ENCODE results near the gene VDAC1.
"Not testable (repeated sequence)": the region's sequence is repeated elsewhere in the genome, so short reads cannot be mapped to it uniquely, and the experiment has no call there.

VDAC1 gene, protein sequence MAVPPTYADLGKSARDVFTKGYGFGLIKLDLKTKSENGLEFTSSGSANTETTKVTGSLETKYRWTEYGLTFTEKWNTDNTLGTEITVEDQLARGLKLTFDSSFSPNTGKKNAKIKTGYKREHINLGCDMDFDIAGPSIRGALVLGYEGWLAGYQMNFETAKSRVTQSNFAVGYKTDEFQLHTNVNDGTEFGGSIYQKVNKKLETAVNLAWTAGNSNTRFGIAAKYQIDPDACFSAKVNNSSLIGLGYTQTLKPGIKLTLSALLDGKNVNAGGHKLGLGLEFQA

DNA sequence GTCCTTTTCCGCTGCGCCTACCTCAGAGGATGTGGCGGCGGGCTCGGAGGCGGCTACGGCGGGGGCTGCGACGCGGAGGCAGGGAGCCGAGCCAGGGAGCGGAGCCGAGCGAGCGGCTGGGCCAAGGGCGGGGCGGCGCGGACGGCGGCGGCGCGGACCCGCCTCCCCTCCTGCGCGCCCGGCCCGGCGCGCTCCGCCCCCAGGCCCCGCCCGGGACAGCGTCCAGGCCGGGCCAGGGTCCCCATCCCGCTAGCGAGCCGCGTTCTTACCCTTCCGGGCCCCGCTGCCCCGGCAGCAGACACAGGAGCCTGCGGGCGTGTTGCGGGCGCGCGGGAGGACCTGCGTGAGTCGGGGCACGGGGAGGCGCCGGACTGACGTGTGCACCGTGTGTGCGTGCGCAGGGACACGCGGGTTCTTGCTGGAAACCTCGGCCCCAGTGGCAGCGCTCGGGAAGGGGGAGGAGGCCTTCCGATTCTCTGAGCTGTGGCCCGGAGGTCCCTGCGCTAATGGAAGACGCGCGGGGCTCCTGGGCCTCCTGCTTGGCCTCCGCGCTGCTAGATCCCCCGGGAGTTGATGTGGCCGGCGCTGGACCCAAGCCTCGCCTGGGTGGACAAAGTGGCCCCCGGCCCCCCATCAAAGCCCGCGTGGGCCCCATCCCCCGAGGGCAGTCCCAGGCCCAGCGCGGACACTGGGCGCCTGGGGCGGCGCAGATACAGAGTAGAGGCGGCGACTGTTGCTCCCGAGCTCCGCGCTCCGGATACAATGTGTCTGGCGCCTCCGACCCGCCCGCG is at the start of gene VDAC1:
Gene VDAC1 (minus strand): TSS at position 350 of the 791 bp plus-strand sequence. CDS start 11,963 bp downstream, outside the sequence.
- DNase-seq = peak; percentile 85

DNA sequence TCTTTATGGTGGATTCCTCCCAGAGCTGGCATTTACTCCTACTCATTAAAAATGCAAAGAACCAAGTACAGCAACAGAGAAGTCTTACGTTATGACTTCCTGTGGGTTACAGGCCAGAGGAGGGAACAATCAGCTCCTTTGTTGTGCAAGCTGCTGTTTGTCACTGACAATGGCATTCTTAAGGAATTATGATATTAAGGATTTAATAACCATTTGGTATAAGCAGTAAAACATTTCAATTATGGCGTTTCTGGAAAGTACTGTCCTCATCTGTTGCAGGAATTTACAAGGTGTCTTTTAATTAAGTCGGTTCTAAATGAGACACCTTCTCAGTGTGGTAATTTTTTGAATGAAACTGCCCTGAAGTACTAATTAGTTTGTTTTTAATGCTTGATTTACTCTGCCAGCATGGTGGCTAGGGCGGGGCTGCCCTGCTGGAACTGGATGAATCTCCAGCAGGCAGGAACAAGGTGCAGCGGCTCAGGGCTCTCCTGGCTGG is 49.1 kb upstream of the VDAC1 start:
- no peak for DNase-seq

DNA sequence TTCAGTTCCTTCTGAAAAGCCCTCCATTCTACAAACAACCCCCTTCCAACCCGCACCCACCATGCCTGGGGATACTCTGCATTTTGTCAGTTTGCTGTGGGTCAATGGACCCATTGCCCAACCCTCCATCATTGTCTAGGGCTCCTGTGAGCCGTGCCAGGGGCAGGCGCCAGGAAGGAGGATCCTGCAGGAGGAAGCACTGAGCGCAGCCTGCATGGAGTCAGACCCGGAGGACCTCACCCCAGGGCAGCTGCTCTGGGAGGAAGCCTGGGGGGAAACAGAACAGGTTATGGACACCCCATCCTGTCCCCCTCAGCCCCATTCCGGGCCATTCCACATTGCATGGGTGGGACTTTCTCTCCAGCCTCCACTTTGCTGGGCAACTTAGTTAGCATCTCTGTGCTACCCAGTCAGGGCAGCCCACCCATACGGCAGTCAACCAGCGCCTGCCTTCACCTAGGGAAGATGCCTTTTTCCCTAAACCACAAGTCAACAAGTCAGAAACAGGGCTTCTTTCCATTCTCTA is 48.6 kb upstream of the VDAC1 start:
- DNase-seq = no peak

DNA sequence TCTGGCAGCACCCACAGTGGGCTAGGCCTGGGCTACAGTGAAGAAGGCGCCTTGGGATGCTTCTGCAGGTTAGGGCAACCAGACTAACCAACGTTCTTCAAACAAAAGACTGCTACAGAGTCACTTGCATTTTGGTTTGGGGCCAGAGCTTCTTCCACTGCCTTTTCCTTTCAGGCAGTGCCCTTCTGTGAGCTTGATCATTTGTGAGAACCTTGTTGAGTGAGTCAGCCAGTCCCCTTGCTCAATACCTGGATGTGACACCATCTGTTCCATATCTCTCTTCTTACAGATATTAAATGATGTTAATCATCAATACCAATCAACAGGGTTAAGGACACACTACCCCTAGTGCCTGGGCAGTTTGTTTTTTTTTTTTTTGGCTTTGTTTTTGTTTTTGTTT is 46.5 kb upstream of the VDAC1 start:
- DNase-seq = no peak

DNA sequence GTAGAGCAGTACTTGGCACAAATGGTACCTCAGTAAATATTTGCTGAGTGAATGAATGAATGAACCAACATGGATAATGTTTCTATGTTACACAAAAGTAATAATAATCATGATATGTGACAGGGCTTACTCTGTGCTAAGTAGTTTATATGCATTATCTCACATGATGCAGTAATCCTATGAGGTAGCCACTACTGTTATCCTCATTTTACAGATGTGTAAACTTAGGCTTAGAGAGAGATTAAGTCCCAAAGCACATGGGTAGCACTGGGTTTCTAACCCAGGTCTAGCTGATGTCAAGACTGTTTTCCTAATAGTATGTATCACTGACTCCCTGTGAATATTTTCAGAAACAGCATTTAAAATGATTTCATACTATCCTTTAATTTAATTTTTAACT is 44.1 kb upstream of the VDAC1 start:
- no peak for DNase-seq

DNA sequence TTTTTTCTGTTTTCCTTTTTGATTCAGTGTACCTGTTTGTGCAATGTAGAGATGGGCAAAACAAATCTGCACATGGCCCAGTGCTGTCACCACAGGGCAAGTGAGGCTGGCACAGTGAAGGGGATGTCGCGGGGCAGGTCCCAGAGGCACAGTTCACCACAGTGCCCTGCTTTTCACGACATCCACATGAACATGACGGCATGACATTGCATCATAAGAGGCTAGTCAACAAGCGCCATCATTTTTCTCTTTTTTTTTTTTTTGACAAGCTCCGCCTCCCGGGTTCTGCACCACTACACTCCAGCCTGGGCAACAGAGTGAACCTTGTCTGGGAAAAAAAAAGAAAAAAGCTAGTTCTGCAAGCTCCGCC is 42.9 kb upstream of the VDAC1 start:
- no peak for DNase-seq

DNA sequence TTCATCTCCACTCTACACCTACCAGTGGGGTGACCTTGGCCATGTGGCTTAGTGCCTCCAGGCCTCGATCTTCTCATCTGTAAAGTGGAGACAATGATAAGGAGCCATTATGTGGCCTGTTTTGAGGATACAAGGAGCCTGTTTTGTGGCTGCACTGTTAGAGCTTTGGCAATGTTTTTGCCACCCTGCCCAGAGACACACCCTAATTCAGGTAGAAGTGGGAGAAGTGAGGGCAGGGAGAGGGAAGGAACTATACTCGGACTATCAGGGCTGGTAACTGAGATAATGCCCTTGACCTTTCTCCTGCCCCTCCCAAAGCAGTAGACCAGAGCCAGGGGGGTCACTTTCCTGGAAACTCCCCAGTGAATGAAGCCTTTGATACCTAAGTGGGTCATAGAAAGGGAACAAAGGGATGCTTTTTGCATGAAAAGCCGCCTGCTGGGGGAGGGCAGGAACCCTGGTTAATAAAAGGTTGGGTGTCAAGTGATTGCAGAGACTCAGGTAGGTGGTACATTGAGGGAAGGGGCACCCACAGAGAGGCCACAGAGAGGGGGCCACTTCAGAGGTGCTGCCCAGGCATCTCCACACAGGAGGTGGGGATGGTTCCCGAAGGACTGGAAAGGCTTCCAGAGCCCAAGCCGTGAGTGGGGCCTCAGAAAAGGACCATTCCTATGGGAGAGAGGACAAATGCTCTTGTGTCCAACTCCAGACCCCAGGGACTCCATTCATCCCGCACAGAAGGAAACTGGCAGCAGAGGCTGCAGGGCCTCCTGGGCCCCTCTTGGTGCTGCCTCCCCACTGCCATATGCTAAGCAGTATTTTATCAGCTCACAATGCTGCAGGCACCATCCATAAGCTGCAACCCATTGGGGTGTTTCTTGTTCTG is 42.3 kb upstream of the VDAC1 start:
- DNase-seq = no peak

DNA sequence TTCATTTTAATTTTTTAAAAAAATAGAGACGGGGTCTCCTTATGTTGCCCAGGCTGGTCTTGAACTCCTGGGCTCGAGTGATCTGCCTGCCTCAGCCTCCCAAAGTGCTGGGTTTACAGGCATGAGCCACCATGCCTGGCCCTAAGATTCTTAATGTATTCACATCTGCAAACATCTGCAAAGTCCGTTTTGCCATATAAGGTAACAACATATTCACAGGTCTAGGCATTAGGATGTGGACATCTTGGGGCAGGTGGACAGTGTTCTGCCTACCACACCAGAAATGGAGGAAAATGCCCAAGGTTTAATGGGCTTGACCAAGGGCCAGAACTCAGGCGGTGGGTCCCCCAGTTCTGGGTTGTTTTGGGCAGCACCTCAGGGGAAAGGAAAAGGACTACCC is 41.6 kb upstream of the VDAC1 start:
- no peak for DNase-seq

DNA sequence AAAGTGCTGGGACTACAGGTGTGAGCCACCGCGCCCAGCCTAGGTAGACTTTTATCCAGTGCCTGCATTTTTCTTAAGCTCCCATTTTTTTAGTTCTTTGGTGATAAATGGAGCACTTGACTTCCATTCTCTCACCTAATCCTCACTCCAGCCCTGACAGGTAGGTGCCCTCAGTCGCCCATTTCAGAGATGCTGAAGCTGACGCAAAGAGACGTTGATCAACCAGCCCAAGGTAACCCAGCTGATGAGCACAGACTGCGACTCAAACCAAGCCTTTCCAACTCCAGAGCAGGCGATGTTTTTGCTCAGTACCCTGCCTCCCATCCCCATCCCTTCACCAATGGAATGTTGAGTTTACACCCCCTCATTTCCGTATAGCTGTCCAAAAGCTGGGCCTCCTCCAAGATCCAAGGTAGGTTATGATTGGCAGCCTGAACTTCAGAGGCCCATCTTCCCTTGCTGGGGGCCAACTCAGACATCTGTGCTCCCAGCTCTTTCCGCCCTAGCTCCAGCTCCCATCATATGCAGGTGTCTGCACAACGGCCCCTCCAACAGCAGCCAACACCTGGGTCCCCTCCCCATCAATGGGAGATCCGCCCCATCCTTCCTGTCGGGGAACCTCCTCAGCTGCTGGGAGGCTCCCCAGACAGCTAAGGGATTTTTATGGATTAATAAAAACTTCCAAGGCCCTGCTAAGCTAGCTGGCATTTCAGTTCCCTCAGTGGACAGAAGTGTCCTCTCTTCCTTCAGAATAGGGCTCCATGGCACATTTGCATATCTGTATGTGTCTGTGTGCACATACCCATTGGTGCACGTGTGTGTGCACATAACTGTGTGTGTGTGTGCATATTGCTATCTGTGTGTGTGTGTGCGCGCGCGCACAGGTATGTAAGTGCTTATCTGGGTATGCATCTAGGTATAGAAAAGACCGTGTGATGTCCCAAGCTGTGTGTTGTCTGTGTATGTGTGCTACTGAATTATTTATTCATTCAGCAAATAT is 39.3 kb upstream of the VDAC1 start:
- DNase-seq = no peak

DNA sequence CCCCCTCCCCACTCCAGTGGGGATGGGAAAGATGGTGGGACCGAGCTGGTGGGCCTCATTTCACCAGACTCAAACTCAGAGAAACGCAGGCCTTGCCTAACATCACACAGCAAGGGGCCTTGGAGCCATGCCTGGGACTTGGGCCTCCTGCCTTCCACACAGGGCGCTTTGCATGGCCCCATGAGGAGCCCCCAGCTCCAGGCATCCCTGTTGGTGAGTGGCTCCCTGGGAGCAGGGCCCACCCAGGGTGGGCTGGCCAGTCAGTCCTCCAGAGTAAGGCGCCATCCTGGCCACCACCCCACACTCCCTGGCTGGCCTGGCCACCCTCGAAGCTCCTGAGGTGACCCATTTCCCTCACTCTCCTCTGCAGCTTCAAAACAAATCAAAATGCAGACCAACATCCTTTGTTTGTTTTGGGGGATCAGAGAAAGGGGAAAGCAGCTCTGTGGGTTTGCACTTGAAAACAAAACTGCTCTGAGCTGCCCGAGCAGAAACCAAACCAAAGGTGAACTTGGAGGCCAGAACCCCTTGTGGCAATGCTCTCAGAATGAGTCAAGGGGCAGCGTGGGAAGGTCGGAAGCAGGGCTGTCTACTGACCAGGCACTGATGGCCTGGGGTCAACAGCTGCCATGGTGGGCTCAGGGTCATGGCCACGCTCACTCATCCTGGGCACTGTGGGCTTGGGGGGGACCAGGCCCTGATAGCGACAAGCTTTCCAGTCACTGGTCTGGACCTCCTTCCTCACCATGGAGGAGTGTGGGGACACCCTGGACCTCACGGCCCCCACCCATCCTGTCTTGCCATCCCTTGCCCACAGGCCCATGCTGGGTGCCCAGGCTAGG is 37.0 kb upstream of the VDAC1 start:
- DNase-seq = no peak

DNA sequence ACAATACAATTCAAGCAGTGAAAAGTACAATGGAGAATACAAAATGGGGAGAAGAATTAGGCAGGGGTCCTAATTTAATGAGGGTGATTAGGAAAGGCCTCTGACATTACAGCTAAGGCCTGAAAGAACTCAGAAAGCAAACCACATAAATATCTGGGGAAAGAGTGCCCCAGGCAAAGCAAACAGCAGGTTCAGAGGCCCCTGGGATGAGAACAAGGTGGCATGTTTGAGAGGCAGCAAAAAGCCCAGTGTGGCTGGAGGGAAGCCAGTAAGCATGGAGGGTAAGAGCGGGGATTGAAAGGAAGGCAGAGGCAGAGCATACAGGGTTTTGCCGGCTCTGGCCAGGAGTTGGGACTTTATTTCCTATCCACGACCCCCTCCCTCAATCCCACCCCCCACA is 33.4 kb upstream of the VDAC1 start:
- no peak for DNase-seq

DNA sequence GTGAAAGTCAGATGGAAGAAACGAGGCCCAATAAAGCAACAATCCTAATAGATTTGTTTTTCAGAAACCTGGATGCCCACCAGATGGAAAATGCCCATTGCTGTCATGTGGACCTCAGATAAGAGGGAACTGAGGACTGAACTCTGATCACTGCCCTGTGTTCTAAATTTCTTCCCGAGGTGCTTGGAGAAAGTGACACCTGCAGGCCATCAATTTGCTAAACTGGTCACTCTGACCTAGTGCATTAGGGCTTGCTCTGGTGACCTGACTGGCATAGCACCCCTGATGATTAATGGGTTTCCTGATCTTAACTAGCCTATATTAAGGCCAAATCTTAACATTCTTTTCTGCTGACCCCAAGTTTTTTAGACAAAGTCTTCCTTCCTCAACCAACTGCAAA is 32.4 kb upstream of the VDAC1 start:
- no peak for DNase-seq

DNA sequence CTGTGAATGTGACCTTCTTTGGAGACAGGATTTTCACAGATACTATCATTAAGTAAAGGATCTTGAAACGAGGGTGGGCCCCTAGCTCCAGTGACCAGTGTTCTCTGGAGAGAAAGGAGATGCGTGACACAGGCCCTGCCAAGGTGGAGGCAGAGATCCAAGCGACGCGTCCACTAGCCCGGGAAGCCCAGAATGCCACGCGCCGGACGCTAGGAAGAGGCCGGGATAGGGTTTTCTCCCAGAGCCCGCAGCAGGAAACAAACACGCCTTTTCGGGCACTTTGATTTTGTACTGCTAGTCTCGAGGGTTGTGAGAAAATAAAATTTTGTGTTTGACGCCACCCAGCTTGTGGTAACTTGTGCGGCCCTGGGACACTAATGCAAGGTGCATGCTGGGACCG is 29.6 kb upstream of the VDAC1 start:
- DNase-seq = no peak

DNA sequence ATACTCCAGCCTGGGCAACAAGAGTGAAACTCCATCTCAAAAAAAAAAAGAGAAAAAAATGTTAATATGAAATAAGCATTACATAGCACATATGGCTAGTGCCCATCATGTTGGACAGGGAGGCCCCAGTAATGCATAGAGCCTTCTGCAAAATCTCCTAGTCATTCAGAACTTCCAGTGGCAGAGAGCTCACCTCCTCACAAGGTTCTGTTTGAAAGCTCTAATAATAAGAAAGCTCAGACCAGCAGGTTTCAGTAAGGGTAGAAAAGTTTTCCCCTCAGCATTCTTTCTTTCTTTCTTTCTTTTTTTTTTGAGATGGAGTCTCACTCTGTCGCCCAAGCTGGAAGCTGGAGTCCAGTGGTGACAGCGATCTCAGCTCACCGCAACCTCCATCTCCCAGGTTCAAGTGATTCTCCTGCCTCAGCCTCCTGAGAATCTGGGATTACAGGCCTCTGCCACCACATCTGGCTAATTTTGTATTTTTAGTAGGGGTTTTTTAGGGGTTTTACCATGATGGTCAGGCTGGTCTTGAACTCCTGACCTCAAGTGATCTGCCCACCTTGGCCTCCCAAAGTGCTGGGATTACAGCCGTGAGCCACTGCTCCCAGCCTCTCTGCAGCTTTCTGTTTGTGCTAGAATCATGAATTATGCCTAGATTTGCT is 25.7 kb upstream of the VDAC1 start:
- not testable (repeated sequence) for DNase-seq

DNA sequence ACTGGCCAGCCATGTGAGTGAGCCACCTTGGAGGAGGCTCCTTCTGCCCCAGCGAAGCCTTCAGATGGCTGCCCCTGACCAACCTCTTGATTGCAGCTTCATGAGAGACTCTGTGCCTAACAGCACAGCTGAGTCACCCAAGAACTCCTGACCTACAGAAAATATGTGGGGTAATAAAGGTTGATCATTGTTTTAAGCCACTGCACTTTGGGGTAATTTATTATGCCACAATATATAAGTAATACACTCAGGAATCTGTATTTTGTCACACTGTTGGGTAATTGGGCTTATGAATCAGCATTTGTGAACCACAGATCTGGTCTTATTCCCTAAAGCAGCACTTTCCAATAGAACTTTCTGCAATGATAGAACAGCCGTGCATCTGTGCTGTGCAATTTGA is 24.4 kb upstream of the VDAC1 start:
- DNase-seq = no peak

DNA sequence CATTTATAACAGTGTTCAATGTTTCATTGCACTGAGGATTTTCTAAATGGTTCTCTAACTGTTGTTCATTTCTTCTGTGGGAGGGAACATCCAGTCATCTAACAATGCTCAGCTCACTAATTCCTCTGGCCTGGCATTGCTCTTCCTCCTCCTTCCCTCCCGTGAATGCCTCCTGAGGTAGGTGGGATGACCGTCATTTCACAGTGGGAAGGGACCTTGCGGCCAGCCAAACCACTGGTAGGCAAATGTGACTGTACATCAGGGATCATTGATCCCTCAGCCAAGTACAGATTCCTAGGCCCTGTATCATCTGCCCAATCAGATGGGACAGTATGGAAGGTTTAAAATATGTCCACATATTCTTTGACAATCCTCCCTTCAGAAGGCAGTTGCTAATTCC is 23.7 kb upstream of the VDAC1 start:
- no peak for DNase-seq

DNA sequence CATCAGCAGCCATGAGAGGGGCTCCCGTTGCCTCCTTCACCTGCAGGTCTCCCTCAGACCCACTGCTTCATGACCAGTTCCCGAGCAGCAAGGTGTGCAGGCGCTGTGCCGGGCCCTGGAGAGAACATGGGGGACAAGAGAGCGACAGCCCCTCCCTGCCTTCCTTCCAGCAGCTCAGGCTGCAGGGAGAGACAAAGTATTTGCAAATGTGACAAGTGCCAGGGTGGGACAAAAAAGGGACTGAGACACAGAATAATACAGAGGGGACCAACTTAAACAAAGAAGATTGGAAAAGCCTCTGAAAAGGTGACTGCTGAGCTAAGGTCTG is 22.5 kb upstream of the VDAC1 start:
- no peak for DNase-seq

DNA sequence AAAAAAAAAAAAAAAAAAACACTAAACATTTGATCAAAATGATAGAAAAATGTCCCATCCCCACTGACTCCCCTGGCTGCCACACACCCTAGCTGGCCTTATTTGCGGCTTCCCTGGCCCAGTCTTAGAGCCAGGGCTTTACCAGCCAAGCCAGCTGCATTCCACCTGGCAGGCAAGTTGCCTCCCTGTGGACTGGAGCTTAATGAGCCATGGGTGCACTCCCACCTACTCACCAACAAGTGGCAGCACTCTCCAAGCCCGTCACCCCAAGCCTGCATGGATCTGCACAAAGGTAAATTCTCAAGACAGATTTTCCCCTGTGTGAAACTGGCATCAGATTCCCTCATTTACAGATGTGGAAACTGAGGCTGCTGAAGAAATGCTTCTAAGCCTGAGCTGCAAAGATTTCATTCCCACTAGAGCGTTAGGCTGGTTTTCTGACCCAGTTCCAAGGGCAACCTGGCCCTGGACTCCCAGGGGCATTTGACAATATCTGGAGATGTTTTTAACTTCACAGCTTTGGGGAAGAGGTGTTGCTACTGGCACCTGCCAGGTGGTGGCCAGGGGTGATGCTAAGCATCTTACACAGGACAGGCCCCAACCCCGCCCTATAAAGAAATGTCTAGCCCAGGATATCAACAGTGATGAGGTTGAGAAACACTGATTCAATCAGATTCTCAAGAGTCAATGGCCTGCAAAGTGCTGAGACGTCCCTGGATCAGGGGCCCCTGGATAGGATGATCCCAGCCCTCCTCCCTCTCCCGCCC is 21.9 kb upstream of the VDAC1 start:
- DNase-seq = peak; percentile 57

DNA sequence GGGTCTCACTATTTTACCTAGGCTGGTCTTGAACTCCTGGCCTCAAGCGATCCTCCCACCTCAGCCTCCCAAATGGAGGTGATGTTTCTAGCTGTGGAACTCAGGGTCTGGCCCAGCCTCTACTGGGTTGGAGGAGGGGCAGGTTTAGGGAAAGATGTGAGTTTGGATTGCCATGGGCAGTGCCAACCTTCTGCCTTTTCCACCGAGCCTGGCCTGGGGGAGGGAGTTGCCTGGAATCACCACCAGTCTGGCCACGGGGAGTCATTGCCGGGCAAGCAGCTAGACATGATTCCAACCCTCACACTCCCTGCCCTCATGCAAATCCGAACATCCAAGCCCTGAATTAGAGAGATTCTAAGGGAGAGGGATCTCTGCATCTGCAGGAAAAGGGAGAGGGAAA is 21.0 kb upstream of the VDAC1 start:
- DNase-seq = no peak

DNA sequence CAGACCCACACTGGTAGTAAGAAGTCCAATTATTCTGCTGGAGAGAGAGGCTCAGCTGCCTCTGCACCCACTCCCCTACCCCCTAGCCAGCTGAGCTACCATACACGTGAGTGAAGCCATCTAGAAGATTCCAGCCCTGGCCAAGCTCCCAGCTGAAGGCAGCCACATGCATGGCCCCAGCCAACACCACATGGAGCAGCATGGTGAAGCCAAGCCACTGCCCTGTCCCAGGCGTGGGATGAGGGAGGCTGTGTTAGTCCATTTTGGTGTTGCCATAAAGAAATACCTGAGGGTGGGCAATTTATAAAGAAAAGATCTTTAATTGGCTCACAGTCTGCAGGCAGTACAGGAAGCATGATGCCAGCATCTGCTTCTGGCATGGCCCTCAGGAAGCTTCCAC is 20.0 kb upstream of the VDAC1 start:
- DNase-seq = no peak
